Caco-2 (cell line): ENCODE measurements around the gene REC114. TPM values are rescaled to one million over a fixed set of nuclear protein-coding genes. Genes with fewer than 3 reads are reported as not detected.

Experiments used
- BruUV-seq: library from RNA; stranded (reverse); fragments of 400-500 nt; replicated peaks from 2 replicates; lab custom pipeline; 2021; lab: Mats Ljungman, UMichigan
- CTCF ChIA-PET: fragments of 300-600 bp; sonication (Branson Sonifier 250); formaldehyde crosslinking; loops from one replicate; lab custom pipeline; 2022; ENCODE audit warnings: antibody characterized with exemption; lab: Charles Lee
- POLR2A ChIA-PET: fragments of 300-600 bp; sonication (Branson Sonifier 250); formaldehyde crosslinking; loops from one replicate; lab custom pipeline; 2022; ENCODE audit warnings: antibody characterized with exemption; lab: Charles Lee
- DNase-seq, 2 experiments: peaks; one replicate each; pipeline versions ENCODE4 v3.0.0 to v3.0.0-alpha.2; 2020 to 2022
- H3K27me3 ChIP-seq: replicated peaks from 2 replicates; pipeline ENCODE4 v1.6.0; 2011; ENCODE audit warnings: low read length; ENCODE audit not compliant: control insufficient read depth, insufficient read depth
- H3K36me3 ChIP-seq: 2 replicates; pipeline ENCODE4 v1.5.1; 2011; ENCODE audit warnings: low read length; ENCODE audit not compliant: control insufficient read depth, insufficient read depth
- H3K4me1 ChIP-seq: fragments of 250-450 bp; sonication (Bioruptor Pico); 2 replicates; pipeline ENCODE4 v1.5.1; 2020; ENCODE audit warnings: mild to moderate bottlenecking
- H3K4me3 ChIP-seq: 2 replicates; pipeline ENCODE4 v1.5.1; 2011; ENCODE audit warnings: low read depth, mild to moderate bottlenecking, control low read depth, low read length
- H3K9me3 ChIP-seq: fragments of 250-450 bp; sonication (Bioruptor Pico); 2 replicates; pipeline ENCODE4 v1.5.1; 2020; ENCODE audit warnings: mild to moderate bottlenecking, moderate library complexity
- H3K27ac Mint-ChIP-seq: one replicate; pipeline ENCODE4 v1.8.0; 2022; ENCODE audit warnings: mixed read lengths; ENCODE audit not compliant: unreplicated experiment
- H3K27me3 Mint-ChIP-seq: one replicate; pipeline ENCODE4 v1.8.0; 2022; ENCODE audit warnings: mixed read lengths; ENCODE audit not compliant: insufficient read depth, unreplicated experiment
- H3K36me3 Mint-ChIP-seq: one replicate; pipeline ENCODE4 v1.8.0; 2022; ENCODE audit warnings: mild to moderate bottlenecking, mixed read lengths; ENCODE audit not compliant: insufficient read depth, unreplicated experiment
- H3K4me1 Mint-ChIP-seq: one replicate; pipeline ENCODE4 v1.8.0; 2022; ENCODE audit warnings: low read depth, mixed read lengths; ENCODE audit not compliant: unreplicated experiment
- H3K4me3 Mint-ChIP-seq: one replicate; pipeline ENCODE4 v1.8.0; 2022; ENCODE audit warnings: mild to moderate bottlenecking, moderate library complexity, mixed read lengths; ENCODE audit not compliant: unreplicated experiment
- H3K9me3 Mint-ChIP-seq: one replicate; pipeline ENCODE4 v1.8.0; 2022; ENCODE audit warnings: mixed read lengths; ENCODE audit not compliant: unreplicated experiment
- intact Hi-C: fragments of 100-400 bp; cut with micrococcal nuclease; formaldehyde crosslinking; loops from one replicate; pipeline ENCODE4 v1.10.0; 2022; ENCODE audit not compliant: unreplicated experiment
- total RNA-seq: library from RNA; stranded (reverse); gene quantifications from 2 replicates; pipeline ENCODE4 v1.2.3, GENCODE V29; 2022
- TF ChIP-seq, protein P1 (sequence below), 2 experiments: fragments of 200-600 bp in 1 of 2; IDR thresholded peaks; 1 replicate in 1 of 2; 2 replicates in 1 of 2; pipeline versions ENCODE4 v1.5.1 to v1.8.0; 2011 to 2022; ENCODE audit warnings: antibody characterized with exemption in 1 of 2, control low read depth in 1 of 2, inconsistent platforms in 1 of 2, low read depth in 1 of 2, low read length in 1 of 2, mild to moderate bottlenecking in 1 of 2, moderate library complexity in 1 of 2; ENCODE audit not compliant: insufficient read depth in 1 of 2, severe bottlenecking in 1 of 2, unreplicated experiment in 1 of 2

The REC114 gene
- total RNA-seq, 1 experiment from 2014 or later = not detected

DNA sequence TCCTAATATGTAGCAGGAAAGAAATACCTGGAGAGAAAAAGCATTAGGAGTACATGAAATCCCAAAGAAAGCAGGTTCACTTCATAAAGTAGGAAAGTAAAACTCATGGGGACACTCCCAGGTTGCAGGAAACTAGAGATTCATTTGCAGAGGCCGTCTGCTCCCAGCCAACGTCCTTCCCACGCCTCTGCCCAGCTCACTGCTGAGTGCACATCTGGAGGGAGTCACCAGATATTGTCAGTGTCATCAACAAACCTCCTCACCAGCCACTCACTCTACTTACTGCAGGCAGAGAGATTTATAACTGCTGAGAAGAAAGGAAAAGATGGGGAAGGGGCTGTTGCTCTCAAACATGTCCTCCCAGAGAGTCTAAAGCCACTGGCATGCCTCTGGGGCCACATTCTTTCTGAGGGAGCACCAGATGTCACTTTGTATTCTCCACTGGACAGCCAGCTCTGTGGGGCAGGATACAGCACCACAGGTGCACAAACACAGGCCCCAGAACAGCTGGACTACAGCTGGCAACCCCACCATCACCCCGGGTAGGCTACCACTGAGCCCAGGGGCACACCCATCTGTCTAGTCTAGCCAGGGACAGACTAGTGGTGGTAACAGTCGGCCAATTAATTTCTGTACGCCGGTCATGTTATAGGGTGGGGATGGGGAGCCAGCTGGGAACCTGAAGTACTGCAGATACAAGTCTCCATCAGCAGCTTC is 125.8 kb downstream of the REC114 start:
- TF ChIP-seq, protein P1, sequence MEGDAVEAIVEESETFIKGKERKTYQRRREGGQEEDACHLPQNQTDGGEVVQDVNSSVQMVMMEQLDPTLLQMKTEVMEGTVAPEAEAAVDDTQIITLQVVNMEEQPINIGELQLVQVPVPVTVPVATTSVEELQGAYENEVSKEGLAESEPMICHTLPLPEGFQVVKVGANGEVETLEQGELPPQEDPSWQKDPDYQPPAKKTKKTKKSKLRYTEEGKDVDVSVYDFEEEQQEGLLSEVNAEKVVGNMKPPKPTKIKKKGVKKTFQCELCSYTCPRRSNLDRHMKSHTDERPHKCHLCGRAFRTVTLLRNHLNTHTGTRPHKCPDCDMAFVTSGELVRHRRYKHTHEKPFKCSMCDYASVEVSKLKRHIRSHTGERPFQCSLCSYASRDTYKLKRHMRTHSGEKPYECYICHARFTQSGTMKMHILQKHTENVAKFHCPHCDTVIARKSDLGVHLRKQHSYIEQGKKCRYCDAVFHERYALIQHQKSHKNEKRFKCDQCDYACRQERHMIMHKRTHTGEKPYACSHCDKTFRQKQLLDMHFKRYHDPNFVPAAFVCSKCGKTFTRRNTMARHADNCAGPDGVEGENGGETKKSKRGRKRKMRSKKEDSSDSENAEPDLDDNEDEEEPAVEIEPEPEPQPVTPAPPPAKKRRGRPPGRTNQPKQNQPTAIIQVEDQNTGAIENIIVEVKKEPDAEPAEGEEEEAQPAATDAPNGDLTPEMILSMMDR (IDR thresholded peaks at IDR 0.05; ENCODE audit: insufficient read depth in 1 of 2, low read depth in 1 of 2, low read length in 1 of 2, severe bottlenecking in 1 of 2, unreplicated experiment in 1 of 2) = no peak

DNA sequence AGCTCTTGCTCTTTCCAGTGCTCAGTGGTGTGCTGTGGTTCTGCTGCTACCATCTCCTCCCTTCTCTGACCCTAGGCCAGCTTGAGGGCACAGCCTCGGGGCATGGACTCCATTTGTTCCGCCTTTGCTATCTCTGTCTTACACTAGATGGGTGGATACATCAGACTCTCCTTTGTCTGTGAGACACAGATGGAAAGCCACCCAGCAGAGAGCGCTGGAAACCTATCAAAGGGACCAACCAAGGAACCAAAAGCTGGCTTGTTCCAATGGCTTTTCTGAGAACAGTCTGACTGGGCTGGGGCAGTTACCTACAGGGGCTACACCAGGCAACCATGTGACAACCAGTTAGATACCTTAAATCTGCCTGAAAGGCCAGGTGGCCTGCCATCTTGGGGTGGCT is 126.4 kb downstream of the REC114 start:
- H3K27me3 Mint-ChIP-seq = no peaks in the 10 kb centered on the region
- H3K9me3 Mint-ChIP-seq = no peaks in the 10 kb centered on the region
- peaks cover 32% of the 10 kb centered on the region for H3K36me3 Mint-ChIP-seq
- BruUV-seq = no TSS peak
- no peak overlapping the region for H3K27ac Mint-ChIP-seq
- intact Hi-C loops = no loop called here
- no peaks in the 10 kb centered on the region for H3K27me3 ChIP-seq
- ChIA-PET CTCF (interaction anchor here (0.8 to 1.7 kb wide), 2 partner anchors 32 to 62 kb away, joined by 3 to 4 read pairs; no protein-coding TSS in a partner anchor), POLR2A (no interaction called here)
- TF ChIP-seq, protein P1 (IDR thresholded peaks at IDR 0.05; ENCODE audit: insufficient read depth in 1 of 2, low read depth in 1 of 2, low read length in 1 of 2, severe bottlenecking in 1 of 2, unreplicated experiment in 1 of 2) = no peak
- no peak for DNase-seq
- H3K4me3 ChIP-seq = no peak overlapping the region
- peaks cover 9% of the 10 kb centered on the region for H3K36me3 ChIP-seq
- H3K4me1 Mint-ChIP-seq = peaks cover 23% of the 10 kb centered on the region
- H3K4me1 ChIP-seq = peaks cover 30% of the 10 kb centered on the region
- H3K9me3 ChIP-seq = no peaks in the 10 kb centered on the region
- no peak overlapping the region for H3K4me3 Mint-ChIP-seq

More for the DNA sequence above, 125.8 kb downstream of the REC114 start:
- peaks cover 9% of the 10 kb centered on the region for H3K36me3 ChIP-seq
- Mint-ChIP-seq H3K4me3 (no peak overlapping the region), H3K27ac (no peak overlapping the region), H3K36me3 (peaks cover 32% of the 10 kb centered on the region), H3K4me1 (peaks cover 16% of the 10 kb centered on the region), H3K9me3 (no peaks in the 10 kb centered on the region), H3K27me3 (no peaks in the 10 kb centered on the region)
- H3K4me3 ChIP-seq = no peak overlapping the region
- peaks cover 25% of the 10 kb centered on the region for H3K4me1 ChIP-seq
- no TSS peak for BruUV-seq
- intact Hi-C loops = no loop called here
- POLR2A ChIA-PET = no interaction called here
- H3K9me3 ChIP-seq = no peaks in the 10 kb centered on the region
- no peaks in the 10 kb centered on the region for H3K27me3 ChIP-seq
- CTCF ChIA-PET = interaction anchor here (1.7 kb wide), 1 partner anchor 33 kb away, joined by 3 read pairs; no protein-coding TSS in a partner anchor
- no peak for DNase-seq

DNA sequence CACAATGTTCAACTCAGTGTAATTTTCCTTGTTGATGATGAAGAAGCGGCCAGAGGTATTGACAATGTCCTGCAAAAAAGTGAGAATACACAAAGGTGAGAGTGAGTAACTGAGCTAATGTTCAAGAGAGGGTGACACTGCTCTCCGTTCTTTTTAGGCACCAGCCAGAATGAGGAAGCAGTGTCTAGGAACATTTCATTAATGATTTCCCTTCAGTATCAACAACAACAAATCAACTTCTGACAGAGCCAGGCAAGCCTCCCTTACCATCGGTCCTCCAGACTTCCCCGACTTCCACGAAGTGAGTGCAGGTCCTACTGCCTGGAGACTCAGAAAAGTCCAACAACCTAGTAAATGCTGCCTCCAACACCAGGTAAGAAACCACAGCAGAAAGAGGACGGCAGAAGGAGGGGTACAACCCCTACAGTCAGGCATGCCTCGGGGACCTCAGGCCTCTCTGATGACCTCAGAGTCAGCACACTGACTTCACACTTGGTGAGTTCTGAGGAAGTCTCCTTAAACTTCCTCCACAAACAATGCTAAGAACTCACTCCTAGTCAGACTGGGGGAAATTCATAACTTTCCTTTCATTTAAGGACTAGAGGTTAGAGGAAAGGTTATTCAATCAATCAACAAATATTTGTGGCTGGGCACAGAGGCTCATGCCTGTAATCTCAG is 127.5 kb downstream of the REC114 start:
- Mint-ChIP-seq H3K27me3 (no peaks in the 10 kb centered on the region), H3K4me3 (no peak overlapping the region), H3K36me3 (peaks cover 31% of the 10 kb centered on the region), H3K27ac (no peak overlapping the region), H3K4me1 (peaks cover 24% of the 10 kb centered on the region), H3K9me3 (no peaks in the 10 kb centered on the region)
- no peak overlapping the region for H3K4me3 ChIP-seq
- CTCF ChIA-PET = interaction anchor here (1.1 to 1.7 kb wide), 3 partner anchors 10 to 66 kb away, joined by 3 to 6 read pairs (median 4); no protein-coding TSS in a partner anchor
- H3K4me1 ChIP-seq = peaks cover 30% of the 10 kb centered on the region
- H3K36me3 ChIP-seq = peaks cover 11% of the 10 kb centered on the region
- H3K9me3 ChIP-seq = no peaks in the 10 kb centered on the region
- intact Hi-C loops = no loop called here
- no peak for DNase-seq
- POLR2A ChIA-PET = no interaction called here
- TF ChIP-seq, protein P1 (IDR thresholded peaks at IDR 0.05; ENCODE audit: insufficient read depth in 1 of 2, low read depth in 1 of 2, low read length in 1 of 2, severe bottlenecking in 1 of 2, unreplicated experiment in 1 of 2) = no peak
- BruUV-seq = no TSS peak
- H3K27me3 ChIP-seq = no peaks in the 10 kb centered on the region
